Left lobe of liver (tissue), 2 donors: Measurements from ENCODE around the gene HSPA12B. TPM values are rescaled to one million over a fixed set of nuclear protein-coding genes. Genes with fewer than 3 reads are reported as not detected.

Experiments
- ATAC-seq: fragments of 200-7000 bp; cut with Tn5 transposase; one replicate; pipeline ENCODE4 v1.9.1; 2020; ENCODE audit warnings: mild to moderate bottlenecking, moderate library complexity
- DNase-seq: peaks from one replicate; pipeline ENCODE4 v3.0.0-alpha.2; 2020; ENCODE audit warnings: low spot score
- total RNA-seq: library from RNA; stranded (reverse); gene quantifications from one replicate; pipeline ENCODE4 v1.2.1, GENCODE V29; 2021
- donor health status: DM: no; HTN: no; CAD: no; lungs with moderate emphysema.
- donor health status: DM: no; HTN: yes; CAD: no.

Gene HSPA12B
- total RNA-seq, 1 donor from 2014 or later = 1.4 TPM

DNA sequence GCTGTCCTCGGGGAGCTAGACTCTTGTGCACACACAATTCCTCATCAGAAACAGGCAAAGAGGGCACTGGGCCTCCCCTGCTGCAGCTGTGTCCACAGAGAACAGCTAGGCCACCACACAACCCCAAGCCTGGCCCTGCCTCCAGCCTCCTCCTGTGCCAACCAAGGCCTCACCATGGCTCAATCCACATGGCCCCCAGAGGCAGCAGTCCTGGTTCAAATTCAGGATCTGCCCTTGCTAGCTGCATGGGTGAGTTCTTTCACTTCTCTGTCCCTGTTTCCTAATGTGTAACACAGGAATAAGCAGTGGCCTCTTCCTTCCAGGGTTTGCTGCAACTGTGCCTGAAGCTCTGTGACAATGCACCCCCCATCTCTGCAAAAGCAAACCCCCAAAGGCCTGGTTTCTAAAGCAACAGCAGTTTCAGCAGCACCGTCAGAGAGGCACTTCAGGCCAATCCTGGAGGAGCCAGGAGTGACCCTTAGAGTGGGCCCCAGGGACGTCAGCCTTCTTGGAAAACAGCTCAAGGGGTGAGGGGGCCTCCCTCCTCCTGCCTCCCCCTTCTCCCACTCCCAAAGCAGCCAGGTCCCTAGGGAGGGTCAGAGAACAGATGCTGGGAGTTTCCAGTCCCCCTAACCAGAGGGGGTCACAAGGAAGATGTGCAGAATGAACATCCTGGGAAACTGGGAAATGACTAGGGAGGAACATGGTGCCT lies 32.8 kb downstream of the HSPA12B start:
- DNase-seq (no peak), ATAC-seq (no peak)

DNA sequence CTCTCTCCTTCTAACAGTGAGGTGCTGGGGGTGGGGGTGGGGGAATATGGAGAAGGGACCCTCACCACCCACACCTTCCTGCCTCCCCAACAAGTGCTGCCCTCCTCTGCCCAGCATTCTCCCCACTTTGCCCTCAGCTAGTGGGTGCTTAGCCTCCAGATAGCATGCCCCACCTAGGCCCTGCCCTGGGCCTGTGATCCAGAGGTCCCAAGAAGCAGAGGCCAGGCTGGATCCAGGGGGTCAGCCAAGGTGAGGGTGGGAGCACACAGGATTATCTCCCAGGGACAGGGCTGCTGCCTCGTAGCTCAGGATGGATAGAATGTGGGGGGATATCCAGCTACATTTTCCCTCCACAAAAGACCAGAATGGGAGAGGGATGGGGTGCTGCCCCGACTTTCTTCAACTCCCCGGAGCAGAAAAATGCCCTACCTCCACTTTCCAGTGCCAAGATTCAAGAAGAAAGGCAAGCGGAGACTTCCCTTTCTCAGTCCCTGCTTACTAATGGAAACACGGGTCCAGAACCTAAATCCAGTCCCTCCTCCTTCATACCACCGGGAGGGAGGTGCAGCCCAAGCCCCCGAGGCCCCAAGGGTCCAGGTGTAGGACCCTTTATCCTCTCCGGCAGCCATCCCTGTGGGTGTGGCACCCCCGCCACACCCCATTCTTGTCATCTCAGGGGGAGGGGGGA lies 34.1 kb downstream of the HSPA12B start:
- ATAC-seq (no peak), DNase-seq (no peak)

DNA sequence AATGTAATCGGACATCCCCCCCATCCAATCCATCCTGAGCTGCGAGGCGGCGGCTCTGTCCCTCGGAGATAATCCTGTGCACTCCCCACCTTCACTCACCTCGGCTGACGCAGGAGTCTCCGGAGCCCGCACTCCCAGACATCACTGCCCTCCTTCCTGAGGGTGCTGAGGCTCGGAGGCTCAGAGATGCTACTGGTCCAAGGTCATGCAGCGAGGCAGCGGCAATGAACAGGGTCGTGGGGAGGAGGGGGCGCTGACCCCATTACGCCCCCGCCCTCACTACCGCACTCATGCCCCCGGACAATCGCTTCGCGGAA lies 34.6 kb downstream of the HSPA12B start:
- DNase-seq (no peak), ATAC-seq (no peak)

DNA sequence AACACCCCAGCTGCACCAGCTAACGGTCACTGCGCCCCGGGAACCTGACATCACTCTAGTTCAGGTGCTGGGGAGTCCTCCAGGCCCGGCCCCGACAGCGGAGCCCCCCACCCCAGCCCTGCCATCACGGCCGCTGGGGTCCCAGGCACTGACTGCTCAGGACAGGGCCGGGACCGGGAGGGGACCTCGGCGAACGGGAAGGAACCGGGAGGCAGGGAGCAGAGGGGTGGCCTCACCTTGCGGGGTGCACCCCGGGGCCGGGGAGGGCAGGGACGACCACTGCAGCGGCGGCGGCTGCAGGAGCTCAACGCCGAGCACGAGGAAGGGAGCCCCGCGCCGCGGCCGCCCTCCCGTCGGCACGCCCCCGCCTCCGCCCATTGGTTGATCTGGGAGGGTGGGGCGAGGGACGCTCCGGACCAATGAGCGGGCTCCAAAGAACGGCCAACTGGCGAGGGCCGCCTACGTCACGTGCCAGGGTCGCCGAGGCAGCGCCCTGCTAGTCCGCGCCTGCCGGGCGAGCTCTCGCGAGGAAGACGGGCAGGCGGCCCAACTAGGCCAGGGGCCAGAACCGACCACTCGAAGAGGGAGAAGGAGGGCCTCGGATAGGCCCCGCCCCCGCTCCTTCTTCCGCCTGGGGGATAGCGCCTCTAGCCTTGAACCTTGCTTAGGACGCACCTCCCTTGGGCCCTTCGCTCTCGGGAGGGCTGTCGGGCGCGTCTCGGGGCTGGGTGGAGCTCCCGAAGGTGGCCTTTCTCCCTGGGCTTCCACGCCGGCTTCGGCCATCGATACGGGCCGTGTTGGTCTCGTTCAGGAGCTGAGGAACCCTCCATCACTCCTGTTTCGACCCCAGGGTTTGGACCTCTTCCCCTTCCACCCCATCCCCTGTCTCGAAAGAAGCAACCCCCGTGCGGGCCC lies 35.2 kb downstream of the HSPA12B start, which contains the start of gene ADISSP:
TSS of gene ADISSP (minus strand) at position 327 of the 915 bp plus-strand sequence. CDS start 7,653 bp downstream, outside the sequence.
- peak; percentile 99 for DNase-seq
- ATAC-seq = peak; percentile 94

DNA sequence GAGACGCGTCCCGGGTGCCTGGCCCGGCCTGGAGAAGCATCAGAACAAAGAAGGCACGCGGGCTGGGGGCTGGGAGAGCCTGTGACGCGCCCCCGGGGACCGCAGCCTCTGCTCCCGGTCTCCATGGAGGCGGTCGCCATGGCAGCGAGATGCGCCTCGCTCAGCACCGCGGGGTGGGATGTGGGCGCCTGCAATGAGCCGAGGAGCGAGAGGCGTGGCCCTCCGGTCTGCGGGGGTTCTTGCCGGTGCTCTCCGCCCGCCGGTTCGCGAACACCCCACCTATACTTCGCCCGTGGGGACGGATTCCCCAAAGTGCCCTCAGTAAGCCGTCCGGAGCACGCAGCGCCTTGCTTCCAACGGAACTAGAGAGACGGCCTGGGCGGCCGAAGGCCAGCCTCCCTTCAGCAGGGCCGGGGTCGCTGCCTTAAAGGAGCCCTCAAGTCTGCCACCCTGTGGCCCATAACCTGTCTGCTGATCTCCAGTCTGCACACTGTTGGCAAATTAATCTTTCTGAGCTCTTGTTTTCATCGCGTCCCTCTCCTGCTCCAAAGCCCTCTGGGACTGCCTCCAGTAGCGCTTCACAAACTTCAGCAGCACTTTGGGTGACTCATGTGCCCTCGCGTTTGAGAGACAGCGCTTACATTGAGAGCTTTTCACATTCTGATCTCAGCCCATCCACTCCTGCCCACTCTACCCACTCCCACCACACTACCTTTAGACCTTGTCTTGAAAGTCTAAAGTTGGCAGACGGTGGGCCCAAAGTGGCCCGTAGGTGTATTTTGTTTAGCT lies 36.1 kb downstream of the HSPA12B start:
- peak; percentile 71 for DNase-seq
- ATAC-seq = peak; percentile 58

DNA sequence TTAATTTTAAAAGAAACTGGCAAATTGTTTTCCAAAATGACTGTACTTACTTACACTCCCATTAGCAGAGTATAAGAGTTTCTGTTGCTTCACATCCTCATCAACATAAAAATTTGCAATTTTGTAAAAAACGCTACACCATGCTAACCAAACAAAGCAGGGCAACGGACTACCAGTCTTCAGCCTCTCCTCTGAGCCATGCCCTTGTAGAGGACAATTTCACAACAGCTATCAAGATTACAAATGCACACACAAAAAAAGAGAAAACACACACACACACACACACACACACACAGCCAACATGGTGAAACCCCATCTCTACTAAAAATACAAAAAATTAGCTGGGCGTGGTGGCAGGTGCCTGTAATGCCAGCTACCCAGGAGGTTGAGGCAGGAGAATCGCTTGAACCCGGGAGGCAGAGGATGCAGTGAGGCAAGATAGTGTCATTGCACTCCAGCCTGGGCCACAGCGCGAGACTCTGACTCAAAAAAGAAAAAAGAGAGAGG lies 39.1 kb downstream of the HSPA12B start:
- no peak for ATAC-seq
- DNase-seq = no peak

DNA sequence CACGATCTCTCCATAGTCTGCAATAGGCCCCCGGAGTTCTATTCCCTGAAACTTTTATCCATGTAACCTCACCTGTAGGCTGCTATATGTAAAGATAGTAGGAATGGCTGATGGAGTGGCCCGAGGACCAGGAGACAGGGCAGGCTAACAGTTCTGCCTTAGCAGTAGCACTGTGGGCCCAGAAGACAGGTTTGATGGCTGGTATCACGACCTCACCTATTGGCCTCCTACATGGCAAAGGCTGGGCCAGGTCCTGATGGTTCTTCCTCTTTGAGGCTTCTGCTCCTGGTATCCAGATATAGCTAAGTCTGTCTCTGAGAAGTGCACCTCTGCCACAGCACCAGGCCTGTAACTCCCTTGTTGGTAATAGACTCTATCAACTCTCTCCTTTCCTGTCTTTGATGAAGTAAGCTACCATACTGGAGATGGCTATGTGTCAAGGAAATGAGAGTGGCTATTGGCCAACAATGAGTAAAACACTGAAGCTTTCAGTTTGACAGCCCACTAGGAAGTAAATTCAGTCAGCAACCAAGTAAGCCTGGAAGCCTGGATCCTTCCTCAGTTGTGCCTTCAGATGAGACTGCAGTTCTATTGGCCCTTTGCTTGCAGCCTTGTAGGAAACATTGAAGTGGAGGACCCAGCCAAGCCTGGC lies 43.1 kb downstream of the HSPA12B start:
- DNase-seq (no peak), ATAC-seq (no peak)

DNA sequence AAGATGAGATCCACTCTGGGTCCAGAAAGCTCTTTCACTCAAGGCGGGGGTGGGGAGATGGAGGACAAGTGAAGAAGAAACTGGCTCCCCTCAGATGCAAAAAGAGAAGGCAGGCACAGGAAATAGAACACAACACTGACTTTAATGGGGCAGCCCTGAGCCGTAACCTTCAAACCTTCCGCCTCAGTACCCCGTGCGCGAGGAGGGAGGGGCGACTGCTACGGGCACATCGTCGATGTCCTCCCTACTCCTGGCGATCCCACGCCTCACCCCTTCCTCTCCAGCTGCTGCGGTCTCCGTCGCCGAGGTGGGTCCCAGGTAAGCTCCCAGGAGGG lies 44.9 kb downstream of the HSPA12B start:
- no peak for DNase-seq
- ATAC-seq = no peak

DNA sequence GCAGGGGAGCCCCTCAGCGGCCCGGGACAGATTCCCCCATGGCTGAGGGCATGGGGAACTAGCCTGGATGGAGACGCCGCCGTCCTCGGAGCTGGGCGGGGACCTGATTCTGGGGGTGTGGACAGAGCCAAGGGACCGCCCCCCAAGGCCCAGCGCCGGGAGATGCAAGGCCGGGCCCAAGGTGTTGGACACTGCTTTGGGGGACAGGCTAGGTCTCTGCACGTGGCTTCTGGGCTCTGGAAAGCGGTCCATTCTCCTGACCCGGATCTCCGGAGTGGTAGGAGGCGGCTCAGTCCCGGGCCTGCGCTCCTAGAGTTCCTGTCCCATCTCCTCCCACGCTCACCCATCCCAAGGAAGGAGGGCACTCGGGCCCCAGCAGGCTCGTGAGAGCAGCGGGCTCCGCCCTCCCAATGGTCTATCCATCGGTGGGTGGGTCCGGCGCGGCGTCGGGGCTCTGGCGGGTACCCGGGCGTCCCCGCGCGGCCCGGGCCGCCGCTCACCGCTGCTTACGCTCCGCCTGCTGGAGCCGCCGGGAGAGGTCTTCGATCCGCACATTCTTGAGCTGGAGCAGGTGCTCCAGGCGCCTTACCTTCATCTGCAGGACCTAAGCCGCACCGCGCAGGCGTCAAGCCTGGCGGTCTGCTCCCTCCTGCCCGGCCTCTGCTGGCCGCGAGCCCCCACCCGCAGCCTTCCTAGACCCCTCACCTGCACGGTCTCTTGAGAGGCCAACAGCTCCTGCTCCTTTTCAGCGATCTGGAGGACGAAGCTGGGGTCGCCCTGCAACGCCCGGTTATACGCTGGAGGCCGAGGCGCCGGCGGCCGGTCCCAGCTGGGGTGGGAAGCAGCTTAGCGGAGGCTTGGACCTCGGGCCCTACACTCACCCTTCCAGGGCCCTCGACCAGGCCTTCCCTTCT lies 45.5 kb downstream of the HSPA12B start:
- no peak for DNase-seq
- peak; percentile 46 for ATAC-seq

DNA sequence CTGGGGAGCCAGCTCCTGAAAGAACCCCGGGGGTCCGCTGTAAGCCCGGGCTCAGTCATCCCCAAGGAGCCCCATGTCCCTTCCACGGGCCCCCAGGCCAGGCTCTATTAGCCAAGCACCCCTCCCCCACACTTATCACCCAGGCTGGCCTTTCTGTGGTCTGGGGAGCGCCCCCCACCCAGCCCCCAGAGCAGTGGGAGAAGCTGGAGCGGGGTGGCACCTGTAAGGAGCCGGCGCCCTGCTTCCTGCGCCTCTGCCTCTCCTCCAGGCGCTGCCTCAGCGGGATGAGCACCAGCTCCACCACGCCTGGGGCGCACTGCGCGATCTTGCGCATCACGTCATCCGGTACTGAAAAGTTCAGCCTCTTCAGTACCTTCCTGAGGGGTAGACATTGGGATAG lies 46.5 kb downstream of the HSPA12B start:
- no peak for ATAC-seq
- DNase-seq = no peak

DNA sequence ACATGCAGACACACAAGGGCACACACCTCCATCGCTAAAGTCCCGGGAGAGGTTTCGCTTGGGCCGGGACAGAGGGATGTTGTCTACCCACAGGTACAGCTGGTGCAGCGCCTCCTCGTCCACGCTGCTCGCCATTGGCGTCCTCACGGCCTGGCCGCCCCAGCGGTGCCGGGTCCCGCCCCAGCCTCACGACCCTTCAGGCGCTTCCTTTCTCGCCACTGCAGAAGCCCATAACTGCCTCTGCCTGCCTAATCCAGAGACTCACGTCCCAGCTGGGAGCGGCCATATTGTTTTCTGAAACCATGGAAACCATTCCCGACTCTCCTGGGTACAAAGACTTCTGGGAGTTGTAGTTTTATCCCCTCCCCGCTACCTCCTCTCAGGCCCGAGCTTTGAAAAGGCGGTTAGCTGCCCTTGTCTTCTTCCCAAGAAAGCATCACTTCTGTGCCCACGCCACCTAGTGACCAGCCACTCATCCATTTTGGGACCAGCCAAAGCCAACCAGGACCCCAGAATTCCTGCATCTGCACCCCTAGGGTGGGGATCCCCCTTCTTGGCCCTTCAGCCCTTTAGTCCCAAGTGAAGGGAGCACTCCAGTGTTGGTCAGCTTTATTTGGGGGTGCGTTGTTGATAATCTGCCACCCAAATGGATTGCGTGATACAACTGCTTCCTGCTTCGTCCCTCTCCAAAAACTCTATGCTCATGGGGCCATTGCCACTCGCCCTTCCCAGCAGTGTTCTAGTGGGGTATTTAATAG lies 48.8 kb downstream of the HSPA12B start, which contains the start of gene SPEF1:
TSS of gene SPEF1 (minus strand) at position 296 of the 758 bp plus-strand sequence. CDS start at position 135, 161 bp downstream.
- ATAC-seq (peak; percentile 90), DNase-seq (peak; percentile 85)

DNA sequence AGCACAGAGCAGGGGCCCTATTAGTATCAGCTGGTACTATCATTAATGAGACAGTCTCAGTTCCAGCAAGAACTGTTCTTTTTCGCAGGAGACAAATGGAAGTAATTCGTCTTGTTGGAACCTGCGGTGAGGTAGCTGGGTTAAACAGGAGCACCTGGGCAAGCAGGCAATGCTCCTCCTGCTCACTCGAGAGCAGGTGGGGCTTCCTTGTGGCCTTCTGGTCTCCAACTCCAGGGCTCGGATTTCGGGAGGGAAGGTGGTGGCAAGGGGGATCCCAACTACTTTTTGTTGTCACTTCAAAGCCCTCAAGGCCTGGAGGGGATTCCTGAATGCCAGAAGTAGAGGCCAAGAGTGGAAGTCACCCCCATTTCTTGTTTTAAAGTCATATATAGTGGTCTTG lies 50.1 kb downstream of the HSPA12B start:
- ATAC-seq (no peak), DNase-seq (no peak)

DNA sequence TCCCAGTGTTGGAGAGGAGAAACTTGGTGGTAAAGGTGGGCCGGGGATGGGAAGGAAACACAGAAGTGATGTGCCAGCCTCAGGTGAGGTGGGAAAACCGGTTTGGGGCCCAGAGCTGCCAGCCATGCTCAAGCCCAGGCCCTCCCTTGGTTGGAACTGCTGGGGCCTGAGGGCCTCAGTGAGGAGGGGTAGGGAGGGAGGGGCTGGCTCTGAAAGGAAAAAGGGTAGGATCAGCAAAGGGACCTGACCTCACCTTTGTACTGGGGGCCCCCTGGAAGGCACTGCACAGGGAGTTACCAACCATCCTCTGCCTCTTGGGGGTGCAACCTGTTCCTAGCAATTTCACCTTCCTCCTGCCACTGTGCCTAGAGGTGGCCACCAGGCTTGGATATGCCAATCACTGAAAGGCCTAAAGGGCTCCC lies 50.6 kb downstream of the HSPA12B start:
- no peak for DNase-seq

DNA sequence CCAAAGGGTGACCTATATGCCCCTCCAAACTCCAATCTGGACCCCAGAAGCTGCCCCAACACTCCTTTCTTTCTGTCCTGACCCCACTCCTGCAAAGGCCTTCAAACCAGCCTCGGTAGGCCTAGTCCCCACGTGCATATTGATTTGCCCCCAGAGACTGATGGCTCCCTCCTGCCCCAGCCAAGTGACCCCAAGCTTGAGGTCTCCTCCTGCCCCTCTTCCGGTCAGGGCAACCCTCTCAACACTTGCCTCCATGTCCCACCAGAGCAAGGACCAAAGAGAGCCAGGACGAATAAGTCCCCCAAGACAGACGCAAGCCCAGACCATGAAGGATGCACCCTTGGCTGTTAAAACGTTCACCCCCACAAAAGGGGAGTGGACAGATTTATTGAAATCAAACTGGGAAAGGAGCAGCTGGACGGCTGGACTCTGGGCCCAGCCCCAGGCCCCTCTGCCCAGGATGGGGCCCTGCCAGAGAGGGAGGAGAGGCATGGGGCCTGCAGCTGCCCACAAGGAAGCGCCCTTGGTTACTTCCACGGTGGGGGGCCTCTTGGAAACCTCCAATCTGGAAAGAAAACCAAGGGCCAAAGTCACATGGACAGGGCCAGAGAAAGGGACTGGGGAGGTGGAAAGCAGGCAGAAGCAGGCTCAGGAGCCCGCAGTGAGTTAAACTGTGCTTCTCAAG lies 51.2 kb downstream of the HSPA12B start:
- ATAC-seq (no peak), DNase-seq (no peak)

More for the DNA sequence above, 50.6 kb downstream of the HSPA12B start:
- ATAC-seq = no peak

DNA sequence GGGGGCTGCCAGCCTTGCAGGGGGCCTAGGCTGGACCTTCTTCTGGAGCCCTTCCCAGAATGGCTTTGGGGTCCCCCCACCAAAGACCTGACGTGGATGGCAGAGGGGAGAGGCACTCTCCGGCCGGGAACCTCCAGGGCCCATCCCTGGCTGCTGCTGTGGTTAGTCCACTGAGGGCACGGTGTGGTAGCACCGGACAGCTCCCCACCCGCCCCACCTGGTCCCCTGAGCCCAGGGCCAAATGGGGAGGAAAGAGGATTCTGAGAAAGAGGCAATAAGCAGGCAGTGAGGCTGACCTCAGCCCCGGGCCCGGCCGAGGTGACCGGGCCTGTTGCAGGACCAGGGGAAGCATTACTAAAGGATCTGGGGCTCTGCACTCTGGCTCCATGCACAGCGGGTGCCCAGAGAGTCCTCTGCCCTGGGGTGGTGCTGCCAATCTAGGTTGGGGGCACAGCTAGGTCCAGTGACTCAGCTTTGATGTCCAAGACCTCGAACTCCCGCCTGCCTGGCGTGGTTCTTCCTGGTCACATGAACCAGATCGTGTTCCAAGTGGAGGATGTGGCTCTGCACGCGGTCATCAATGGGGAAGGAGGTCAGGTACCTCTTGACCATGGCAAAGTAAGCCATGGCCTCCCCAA lies 51.9 kb downstream of the HSPA12B start:
- ATAC-seq = no peak
- no peak for DNase-seq

DNA sequence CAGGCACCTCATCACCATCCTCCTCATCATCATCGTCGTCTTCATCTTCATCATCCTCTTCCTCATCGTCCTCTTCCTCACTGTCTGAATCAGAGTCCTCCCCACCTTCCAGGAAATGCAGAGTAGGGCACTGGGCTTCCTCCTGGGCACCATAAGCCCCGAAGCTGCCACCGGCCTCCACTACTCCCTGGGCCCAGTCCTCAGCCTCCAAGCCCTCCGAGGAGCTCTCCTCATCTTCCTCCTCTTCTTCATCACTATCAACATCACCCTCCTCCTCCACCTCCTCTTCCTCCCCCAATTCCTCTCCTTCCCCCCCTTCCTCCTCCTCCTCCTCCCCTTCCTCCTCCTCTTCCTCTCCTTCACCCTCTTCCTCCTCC lies 52.4 kb downstream of the HSPA12B start:
- no peak for DNase-seq
- no peak for ATAC-seq
